Stimulated activated CD4-positive, alpha-beta T cell treated with anti-CD3 and anti-CD28 coated beads, Interleukin-4, amount 100 ng/mL, for 1 hour (primary cell): ENCODE measurements around the gene HUNK.
"Not testable (repeated sequence)": the region's sequence is repeated elsewhere in the genome, so short reads cannot be mapped to it uniquely, and the experiment has no call there.

Source experiments
- DNase-seq: peaks from one replicate; pipeline ENCODE4 v3.0.0-alpha.2; 2020

Gene HUNK

DNA sequence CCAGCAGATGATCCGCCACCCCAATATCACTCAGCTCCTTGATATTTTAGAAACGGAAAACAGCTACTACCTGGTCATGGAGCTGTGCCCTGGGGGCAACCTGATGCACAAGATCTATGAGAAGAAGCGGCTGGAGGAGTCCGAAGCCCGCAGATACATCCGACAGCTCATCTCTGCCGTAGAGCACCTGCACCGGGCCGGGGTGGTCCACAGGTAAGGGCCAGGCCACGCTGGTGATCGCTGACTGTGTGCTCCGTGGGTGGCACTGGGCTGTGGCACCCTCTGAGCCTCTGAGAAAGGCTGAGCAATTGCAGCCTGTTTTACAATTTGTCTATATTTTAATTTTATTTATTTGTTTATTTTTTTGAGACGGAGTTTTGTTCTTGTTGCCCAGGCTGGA, 51.7 kb downstream of the HUNK start:
- no peak for DNase-seq

DNA sequence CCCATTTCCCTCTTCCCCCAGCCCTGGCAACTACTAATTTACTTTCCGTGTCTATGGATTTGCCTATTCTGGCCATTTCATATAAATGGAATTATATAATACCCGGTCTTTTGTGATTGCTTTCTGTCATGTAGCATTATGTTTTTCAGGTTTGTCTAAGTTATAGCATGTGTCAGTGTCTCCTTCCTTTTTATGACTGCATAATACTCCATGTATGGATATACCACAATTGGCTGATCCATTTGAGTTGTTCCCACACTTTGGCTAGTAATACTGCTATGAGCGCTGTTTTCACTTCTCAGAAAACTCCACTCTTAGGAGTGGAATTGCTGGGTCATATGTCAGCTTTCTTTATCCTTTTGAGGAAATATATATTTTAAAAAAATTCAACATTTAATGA, 53.7 kb downstream of the HUNK start:
- DNase-seq, result no peak

DNA sequence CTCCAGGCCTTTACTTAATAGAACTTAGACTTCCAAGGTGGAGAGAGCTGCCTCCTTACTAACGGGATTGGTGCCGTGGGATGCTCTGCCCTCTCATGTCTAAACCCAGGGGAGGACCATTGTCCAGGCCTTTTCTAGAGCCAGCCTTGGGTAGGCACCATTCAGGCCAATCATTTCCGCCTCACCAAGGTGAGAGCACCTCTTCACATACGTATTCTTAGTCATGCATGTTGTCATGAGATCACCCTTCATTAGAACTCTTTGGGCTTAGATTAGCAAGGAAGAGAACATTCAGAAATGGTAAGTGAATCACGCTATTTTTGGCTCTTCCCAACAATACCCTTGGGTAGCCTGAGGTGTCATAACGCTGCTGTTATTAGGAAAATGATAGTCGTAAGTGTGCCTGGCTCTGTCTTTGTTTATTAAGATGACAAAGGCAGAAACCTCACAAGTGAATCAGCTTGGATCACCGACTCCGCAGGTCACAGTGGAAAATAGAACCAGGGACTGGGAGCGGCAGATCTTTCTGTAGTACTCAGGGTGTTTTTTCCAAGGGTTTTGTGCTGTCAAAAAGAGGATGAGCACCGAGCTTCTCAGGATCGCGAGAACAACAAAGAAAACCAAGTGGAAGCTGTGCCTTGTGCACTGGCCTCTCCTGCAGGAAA, 55.0 kb downstream of the HUNK start:
- DNase-seq, result no peak

GRCh38 chr21:31928656-31929055, 55.8 kb downstream of the HUNK start:
- no peak for DNase-seq

DNA sequence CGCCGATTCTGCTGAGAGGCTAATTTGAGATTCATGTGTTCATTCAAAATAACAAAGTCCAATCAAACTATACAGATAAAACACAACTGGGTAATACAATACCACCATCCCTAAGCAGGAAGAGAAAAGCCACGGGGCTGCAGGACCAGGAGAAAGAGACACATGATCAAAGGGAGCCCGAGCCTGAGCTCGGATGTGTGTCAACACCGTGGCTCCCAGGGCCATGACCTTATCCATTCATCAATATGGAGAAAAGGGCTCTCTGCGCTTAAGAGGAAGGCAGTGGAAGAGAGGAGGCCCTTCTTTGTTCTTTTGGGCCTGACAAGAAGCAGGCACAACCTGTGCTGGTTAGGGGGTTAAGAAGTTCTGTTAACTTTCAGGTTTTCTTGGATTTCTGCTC, 56.7 kb downstream of the HUNK start:
- DNase-seq, result no peak

GRCh38 chr21:31930001-31930400, 57.2 kb downstream of the HUNK start:
- no peak for DNase-seq

GRCh38 chr21:31931644-31932469, 59.0 kb downstream of the HUNK start:
- no peak for DNase-seq

- DNase-seq, result no peak
Measured at GRCh38 chr21:31932470-31932764, 59.6 kb downstream of the HUNK start.

- no peak for DNase-seq
Measured at GRCh38 chr21:31937303-31937702, 64.5 kb downstream of the HUNK start.

DNA sequence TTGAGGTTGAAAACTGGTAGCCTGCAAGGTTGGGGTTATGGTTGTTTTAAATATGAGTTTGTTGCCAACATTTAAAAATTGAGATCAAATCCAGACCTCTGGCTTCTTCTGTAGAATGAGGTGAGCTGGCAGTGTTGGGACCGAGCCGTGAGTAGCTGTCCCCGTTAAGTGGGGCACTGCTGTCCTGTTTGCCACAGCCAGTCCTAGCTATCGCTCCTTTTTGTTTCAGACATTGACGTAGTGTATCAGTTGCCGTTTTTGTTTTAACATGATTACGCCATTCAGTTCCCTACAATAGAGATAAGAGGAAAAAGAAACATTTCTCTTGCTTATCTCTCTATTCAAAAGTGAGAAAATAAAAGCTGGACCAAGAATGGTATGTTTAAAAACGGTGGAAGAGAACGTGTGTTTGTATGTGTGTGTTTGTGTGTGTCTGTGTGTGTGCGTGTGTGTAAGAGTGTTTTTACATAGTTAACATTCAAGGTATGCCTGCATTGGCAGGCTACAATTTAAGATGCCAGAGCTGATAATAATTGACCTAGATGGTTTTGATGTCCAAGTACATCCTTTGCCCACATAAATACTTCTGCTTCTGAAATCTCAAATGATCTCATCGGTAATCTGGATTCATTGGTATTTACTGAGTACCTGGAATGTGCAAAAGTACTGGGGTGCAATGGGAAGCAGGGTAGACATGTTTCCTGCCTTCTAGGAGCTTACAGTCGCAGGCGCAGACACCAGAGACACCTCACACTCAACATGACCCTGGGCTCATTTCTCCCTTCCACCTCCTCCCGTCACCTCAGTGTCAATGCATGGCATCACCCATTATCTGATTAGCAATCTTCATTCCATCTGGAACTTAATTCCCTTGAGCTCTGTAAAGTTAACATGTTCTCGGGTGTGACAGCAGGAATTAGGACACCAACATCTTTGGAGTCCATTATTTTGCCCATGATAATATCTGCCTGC, 65.8 kb downstream of the HUNK start:
- no peak for DNase-seq

DNA sequence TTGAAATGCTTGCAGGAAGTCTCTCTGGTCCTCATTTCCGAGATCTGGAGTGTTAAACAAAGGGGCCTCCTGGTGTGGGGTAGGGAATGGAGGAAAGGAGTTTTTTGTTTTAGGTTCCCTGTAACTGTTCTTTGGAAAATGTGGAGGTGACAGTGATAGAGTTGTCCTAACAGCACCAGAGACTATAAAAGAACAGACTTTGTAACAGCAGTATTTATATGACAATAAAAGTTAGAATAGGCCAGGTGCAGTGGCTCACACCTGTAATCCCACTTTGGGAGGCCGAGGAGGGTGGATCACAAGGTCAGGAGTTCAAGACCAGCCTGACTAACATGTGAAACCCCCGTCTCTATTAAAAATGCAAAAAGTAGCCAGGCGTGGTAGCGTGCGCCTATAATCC, 68.9 kb downstream of the HUNK start:
- DNase-seq, result no peak

GRCh38 chr21:31943561-31943960, 70.7 kb downstream of the HUNK start:
- no peak for DNase-seq

- DNase-seq, result no peak
Measured at GRCh38 chr21:31945141-31945540, 72.3 kb downstream of the HUNK start.

- no peak for DNase-seq
Measured at GRCh38 chr21:31945546-31945945, 72.7 kb downstream of the HUNK start.

- no peak for DNase-seq
Measured at GRCh38 chr21:31946231-31946630, 73.4 kb downstream of the HUNK start.

- not testable (repeated sequence) for DNase-seq
Measured at GRCh38 chr21:31946876-31947550, 74.2 kb downstream of the HUNK start.

- no peak for DNase-seq
Measured at GRCh38 chr21:31948676-31949075, 75.9 kb downstream of the HUNK start.

DNA sequence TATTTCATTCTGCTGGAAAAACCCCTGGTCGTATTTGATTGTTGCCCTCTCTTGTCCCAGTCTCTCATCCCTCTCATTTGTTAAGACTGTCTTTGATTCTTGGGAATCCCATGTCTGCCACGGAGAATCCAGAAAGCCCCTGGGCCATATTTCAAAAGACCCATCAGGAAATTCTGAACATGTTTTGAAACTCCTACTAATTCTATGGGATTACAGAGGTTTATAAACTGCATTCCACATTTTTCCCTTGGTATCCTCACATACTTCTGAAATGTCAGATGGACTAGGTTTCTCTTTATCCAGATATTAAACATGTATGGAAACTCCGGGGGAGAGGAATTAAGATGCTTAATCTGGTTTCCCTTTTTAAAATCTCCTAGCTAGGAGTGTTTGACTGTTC, 80.0 kb downstream of the HUNK start:
- no peak for DNase-seq

DNA sequence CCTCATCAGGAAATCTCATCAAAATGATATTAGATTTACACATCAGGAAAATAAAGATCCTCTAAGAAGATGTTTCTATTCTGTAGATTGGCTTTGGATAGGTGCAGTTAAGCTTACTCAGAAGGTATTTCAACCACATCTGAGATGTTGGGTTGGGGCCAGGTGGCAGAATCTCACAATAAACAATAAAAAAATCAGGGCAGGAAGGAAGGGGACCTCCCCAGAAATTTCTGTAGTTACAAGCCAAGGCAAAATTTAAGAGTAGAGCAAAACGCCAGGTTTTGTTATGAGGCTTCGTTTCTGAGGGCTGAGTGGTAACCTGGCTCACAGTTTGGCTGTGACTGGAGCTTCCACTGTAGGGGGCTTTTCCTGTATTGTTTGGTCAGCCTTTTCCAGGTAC, 84.8 kb downstream of the HUNK start:
- no peak for DNase-seq

DNA sequence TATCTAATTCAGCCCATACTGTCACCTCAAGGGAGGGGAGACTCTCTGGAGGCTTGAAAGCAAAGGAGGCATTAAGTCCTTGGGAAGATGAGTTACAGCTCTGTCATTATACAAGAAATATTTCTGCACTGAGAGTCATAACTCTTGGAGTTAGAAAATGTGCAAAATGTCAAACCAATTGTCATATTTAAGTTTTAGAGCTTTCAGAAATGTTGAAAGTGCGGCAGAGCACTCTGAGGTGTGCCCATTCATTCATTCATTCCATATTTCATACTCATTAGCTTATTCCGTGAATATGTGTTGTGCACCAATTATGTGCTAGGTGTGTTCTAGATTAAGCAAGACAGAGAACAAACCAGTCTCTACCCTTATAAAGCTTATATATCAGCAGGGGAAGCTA, 87.1 kb downstream of the HUNK start:
- no peak for DNase-seq

GRCh38 chr21:31961027-31961426, 88.2 kb downstream of the HUNK start:
- no peak for DNase-seq

DNA sequence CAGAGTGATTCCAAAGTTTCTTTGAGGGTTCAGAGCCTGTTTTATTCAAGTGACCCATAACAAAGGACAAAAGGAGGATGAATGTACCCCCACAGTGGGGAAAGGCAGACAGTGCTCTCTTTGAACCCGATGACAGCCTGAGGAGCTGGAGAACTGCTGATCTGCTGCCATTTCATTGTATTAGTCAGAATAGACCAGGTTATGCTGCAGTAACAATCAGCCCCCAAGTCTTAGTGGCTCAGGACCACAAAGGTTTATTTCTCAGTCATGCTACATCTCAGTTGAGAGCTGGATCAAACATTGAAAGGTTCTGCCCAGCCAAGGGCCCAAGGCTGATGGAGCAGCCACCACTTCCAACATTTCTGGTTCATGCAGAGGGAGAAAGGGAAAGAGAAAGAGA, 88.9 kb downstream of the HUNK start:
- DNase-seq, result no peak

GRCh38 chr21:31964692-31965091, 91.9 kb downstream of the HUNK start:
- DNase-seq, result no peak
